Measurements from ENCODE around the gene ZNF341.
"Not testable (repeated sequence)": the region's sequence is repeated elsewhere in the genome, so short reads cannot be mapped to it uniquely, and the experiment has no call there.

Gene ZNF341

DNA sequence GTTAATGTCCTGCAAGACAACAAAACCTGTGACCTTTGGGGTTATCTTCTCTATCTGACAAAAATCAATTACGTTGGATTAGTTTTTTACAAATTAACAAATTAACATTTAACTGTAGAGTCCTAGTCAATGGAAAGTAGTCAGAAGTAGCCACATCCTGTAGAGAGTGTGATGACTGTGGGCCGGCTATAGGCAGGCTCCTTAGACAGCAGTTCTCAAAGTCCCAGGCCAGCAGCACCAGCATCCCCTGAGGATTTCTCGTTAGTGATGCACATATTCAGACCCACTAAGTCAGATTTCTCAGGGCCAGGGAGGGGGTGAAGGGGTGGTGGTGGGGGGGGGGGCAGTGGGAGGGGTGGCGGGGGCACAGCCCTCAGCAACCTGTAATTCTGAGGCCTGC is 37.2 kb downstream of the ZNF341 start:
- no peak for DNase-seq (ENCODE audit: low read depth, low spot score)

DNA sequence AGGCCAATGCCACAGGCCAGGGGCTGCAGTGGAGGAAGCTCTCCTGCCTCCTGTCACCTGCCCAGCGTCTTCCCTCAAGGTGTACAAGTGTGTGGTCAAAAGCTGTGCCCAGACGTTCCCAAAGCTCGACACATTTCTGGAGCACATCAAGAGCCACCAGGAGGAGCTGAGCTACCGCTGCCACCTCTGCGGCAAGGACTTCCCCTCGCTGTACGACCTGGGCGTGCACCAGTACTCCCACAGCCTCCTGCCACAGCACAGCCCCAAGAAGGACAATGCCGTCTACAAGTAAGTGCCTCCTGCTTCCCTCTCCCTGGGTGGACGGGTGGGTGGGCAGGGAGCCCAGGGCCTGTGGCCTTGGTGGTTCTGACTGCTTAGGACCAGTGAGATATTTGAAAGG is 38.2 kb downstream of the ZNF341 start:
- DNase-seq (ENCODE audit: low read depth, low spot score), result no peak

DNA sequence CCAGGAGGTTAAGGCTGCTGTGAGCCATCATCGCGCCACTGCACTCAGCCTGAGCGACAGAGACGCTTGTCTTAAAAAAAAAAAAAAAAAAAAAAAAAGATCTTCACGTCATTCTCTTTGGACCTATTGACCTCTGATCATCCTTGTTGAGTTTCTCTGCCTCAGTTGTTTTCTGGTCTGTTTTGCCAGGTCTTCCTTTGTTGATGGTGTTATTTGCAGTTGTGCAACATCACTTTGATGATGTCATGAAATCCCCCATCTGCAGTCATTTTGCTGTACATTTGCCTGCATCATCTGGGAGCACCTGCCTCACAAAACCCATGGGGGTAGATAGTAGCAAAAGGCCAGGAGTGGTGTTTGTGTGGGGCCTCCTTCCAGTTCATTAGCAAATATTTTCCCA is 40.1 kb downstream of the ZNF341 start:
- DNase-seq (ENCODE audit: low read depth, low spot score), result no peak

DNA sequence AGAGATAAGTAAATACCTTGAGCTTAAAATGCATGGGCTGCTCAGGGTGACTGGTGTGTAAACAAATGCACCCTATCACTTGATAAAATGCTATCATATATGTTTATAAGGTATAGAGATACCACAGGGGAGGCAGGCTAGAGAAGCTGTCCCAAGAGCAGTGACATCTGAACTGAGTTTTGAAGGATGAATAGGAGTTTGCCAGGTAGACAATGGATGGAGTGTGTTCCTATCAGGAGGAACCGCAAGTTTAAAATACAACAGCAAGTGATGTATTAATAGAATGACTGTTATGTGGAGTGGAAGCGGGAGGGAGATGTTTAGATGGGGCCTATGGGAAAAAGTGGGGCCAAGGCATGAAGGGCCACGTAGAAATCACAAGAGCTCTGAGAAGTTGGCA is 40.6 kb downstream of the ZNF341 start:
- no peak for DNase-seq (ENCODE audit: low read depth, low spot score)

DNA sequence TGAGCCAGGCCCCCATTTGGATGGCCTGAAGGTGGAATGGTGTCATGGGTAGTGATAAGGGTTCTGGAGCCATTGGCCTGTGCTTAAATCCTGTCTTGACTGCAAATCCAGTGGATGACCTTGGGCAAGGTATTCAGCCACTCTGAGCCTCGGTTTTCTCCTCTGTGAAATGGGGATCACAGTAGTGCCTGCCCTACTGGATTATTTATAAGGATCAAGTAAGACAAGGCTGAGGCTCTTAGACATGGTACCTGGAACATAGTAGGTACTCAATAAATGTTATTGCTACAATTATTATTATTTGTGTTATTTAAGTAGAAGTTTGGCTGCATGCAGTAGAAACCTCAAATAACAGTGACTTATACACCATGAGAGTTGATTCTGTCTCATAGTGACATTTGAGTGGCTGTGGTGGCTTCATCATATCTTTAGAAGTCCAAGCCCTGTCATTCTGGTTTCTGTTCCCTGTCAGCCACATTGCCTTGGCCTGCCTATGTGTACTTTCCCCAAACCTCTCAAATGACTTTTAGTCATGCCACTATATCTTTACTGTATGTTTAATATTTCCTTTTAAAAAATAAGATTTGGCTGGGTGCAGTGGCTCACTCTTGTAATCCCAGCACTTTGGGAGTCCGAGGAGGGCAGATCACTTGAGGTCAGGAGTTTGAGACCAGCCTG is 41.8 kb downstream of the ZNF341 start:
- no peak for DNase-seq (ENCODE audit: low read depth, low spot score)

DNA sequence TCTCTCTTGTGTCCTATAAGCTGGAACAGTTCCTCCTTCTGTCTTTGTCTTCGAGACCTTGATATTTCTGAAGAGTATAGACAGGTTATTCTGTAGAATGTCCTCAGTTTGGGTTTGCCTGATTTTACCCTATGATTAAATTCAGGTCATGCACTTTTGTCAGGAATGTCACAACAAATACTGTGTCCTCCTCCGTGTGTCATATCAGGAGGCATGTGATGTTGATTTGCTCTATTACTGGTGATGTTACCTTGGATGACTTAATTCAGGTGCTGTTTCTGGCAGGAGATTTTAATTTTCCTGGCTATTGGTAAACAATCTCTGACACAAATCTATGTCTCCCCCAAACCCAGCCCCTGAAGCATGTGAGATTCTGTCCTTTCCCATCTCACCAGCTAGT is 46.0 kb downstream of the ZNF341 start:
- no peak for DNase-seq (ENCODE audit: low read depth, low spot score)

DNA sequence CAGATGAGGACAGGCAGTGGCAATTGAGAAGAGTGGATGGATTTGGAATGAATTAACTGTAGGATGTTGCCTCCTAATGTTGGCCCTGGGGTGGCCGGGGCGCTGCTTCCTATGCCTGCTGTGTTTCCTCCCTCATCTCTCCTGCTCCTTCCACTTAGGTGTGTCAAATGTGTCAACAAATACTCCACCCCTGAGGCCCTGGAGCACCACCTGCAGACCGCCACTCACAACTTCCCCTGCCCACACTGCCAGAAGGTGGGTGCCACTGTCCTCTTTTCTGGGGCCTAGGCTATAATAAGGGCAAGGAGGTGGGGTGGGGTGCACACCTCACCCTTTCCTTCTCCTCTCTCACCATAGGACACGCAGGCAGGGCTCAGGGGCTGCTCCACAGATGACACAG is 49.3 kb downstream of the ZNF341 start:
- no peak for DNase-seq (ENCODE audit: low read depth, low spot score)

DNA sequence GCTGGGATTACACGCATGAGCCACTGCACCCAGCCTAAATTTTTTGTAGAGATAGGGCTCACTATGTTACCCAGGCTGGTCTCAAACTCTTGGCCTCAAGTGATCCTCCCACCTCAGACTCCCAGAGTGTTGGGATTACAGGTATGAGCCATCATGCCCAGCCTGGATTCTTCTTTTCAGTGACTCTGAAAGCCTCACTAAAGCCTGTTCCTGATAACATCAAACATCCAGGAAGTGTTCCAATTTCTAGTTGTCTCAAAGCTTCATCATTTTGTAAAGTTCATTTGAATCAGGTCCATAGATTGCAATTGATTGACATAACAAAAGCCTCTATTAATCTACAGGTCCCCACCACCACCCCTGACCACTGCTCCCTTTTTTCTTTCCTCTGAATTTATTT is 50.1 kb downstream of the ZNF341 start:
- no peak for DNase-seq (ENCODE audit: low read depth, low spot score)

DNA sequence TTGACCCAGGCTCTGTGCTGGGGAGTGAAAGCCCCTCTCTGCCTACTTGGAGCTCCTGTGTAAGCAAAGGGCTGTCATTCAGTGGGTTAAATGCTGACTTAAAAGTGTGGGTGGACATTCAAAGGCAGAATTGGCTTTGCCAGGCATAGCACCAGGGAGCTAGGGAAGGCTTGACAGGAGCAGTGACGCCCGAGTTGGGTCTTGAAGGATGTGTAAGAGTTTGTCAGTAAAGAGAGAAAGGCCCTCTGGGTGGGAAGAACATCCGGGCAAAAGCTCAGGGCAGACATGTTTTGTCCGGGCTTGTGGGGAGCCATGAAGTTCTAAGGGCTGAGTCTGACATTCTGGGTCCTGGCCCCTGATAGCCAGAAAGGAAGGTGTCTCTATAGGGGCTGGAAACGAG is 51.5 kb downstream of the ZNF341 start:
- DNase-seq (ENCODE audit: low read depth, low spot score), result no peak

DNA sequence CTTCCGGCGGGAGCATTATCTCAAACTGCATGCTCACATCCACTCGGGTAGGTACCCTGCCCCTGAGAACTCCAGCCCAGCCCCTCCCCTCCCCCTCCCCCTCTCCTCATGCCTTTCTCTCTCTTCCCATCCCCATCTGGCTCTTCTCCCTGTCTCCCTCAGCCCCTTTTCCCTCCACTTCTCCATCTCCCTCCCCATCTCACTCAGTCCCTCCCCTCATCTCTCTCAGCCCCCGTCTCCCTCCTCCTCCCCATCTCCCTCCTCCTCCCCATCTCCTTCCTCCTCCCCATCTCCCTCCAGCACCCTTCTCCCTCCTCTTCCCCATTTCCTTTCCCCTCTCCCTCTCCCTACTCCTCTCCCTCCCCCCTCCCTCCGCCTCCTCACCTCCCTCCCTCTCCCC is 52.0 kb downstream of the ZNF341 start:
- DNase-seq (ENCODE audit: low read depth, low spot score), result no peak

DNA sequence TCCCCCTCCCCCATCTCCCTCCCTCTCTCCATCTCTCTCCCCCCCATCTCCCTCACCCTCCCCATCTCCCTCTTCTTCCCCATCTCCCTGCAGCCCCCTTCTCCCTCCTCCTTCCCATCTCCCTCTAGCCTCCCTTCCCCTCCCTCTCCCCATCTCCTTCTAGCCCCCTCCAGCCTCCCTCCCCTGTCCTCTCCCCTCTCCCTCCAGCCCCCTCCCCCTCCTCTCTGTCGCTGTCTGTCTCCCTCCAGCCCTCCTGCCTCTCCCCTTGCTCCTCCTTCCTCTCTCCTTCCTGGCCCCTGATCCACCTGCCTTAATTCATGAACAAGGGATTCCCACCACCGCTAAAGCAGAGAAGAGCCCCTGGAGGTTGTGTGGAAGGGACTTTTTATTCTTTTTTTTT is 52.4 kb downstream of the ZNF341 start:
- DNase-seq (ENCODE audit: low read depth, low spot score), result no peak

DNA sequence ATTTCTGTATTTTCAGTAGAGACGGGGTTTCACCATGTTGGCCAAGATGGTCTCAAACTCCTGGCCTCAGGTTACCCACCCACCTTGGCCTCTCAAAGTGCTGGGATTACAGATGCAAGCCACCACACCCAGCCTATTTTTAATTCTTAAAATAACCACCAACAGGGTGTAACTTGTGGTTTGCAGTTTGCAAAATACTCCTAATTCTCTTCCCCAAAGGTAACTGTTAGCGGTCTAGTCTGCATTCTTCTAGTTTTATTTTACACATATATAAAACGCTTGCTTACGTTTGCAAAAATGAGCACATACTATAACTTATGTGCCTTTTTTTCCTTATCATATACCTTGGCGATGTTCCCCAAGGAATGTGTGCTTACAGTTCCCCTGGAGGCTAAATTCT is 53.7 kb downstream of the ZNF341 start:
- DNase-seq (ENCODE audit: low read depth, low spot score), result no peak

DNA sequence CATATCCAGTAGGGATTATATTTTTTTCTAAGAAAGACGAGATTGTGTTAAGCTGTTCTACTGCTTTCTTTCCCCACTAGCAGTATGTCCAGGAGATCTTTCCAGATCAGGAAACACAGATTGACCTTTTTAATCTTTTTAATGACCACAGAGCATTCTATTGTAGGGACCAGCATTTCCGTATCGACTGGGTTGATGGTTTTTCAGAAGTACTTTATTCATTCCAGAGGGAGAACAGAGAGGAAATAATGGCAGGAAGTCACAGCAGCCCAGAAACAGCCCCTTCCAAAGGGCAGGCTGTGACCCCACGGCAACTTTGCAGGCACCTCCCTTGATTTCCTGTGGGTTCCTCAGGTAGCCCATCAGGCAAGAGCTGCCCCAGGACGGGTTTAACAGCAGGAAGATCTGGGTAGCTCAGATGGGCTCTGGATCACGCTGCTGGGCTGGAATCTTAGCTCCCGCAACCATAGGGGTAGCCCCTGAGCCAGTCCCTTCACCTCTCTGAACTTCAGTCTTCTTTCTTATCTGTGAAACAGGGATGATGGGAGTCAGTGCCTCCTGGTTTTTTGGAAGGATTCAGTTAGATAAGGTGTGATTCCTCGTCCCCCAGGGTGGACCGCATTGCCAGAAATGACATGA is 55.6 kb downstream of the ZNF341 start:
- no peak for DNase-seq (ENCODE audit: low read depth, low spot score)

DNA sequence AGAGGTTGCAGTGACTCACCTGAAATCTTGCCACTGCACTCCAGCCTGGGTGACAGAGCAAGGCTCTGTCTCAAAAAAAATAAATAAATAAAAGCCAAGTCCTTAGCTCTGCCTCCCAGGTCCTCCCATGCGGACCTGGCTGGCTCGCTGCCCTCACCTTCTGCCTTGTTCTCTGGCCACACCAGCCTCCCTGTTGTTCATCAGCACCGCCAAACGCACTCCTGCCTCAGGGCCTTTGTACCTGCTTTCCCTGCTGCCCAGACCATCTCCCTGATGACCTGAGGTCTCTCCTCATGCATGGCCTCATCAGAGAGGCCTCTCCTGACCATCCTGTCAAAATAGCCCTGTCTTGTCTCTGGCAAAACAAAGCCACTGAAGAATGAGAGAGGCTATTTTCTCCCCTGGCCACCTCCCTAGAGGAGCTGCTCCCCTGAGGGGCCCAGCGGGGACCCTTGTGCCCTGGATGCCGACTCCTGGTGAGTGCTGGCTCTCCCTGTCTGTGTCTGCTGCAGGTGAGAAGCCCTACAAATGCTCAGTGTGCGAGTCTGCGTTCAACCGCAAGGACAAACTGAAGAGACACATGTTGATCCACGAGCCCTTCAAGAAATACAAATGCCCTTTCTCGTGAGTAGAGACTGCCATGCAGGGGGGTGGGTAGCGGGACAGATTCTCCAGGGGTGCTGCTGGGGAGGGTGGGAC is 56.7 kb downstream of the ZNF341 start:
- no peak for DNase-seq (ENCODE audit: low read depth, low spot score)

DNA sequence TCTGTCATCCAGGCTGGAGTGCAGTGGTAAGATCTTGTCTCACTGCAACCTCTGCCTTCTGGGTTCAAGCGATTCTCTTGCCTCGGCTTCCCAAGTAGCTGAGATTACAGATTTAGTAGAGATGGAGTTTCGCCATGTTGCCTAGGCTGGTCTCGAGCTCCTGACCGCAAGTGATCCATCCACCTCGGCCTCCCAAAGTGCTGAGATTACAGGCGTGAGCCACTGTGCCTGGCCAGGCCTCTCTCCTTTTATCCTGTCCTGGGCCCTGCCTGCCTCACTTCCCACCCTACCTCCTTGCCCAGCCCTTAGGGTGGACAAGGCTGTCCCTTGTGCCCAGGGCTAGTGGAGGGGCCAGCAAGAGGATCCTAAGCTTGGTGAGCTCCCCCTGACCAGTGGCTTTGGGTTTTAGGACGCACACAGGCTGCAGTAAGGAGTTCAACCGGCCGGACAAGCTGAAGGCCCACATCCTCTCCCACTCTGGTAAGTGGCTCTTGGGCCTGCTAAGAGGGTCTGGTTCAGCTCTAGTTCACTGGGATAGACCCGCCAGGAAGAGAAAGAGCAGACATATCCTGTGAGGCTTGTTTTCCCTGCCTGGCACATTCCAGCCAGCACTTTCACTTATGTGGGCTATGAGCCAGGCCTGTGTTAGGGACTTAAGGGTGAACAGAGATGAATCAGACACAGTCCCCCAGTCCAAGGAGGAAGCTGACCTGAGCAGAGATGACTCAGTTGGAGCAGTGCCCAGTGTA is 57.5 kb downstream of the ZNF341 start:
- no peak for DNase-seq (ENCODE audit: low read depth, low spot score)

DNA sequence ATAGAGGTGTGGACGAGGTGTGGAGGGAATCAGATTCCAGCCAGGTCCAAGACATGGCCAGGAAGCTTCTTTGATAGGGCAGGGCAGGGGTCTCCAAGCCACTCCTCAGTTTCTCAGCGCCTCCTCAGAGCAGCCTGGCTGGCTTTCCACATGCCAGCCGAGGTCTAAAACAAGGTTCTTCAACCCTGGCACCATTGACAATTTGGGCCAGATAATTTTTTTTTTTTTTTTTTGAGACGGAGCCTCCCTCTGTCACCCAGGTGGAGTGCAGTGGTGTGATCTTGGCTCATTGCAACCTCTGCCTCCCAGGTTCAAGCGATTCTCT is 58.0 kb downstream of the ZNF341 start:
- no peak for DNase-seq (ENCODE audit: low read depth, low spot score)

DNA sequence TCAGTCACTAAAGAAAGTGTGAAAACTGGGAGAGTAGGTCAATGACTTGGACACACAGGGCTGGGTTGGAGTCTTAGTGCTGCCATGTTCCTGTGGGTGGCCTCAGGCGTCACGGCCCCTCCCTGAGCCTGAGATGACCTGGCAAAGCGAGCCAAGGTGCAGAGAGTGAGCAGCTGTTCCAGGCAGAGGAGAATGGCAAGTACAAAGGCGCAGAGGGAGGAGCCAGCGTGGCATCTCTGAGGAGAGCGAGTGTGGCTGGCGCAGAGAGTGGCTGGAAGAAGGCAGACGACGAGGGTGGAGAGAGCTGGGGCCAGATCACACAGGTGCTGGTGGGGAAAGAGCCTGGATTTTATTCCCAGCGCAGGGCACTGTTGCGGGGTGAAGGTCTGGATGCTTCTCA is 58.8 kb downstream of the ZNF341 start:
- DNase-seq (ENCODE audit: low read depth, low spot score), result no peak

DNA sequence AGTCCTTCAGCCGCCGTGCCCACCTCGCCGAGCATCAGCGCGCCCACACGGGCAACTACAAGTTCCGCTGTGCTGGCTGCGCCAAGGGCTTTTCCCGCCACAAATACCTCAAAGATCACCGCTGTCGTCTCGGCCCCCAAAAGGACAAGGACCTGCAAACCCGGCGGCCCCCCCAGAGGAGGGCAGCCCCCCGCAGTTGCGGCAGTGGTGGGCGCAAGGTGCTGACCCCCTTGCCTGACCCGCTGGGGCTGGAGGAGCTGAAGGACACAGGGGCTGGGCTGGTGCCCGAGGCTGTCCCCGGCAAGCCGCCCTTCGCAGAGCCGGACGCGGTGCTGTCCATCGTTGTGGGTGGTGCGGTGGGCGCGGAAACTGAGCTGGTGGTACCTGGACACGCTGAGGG is 59.2 kb downstream of the ZNF341 start:
- DNase-seq (ENCODE audit: low read depth, low spot score), result no peak

DNA sequence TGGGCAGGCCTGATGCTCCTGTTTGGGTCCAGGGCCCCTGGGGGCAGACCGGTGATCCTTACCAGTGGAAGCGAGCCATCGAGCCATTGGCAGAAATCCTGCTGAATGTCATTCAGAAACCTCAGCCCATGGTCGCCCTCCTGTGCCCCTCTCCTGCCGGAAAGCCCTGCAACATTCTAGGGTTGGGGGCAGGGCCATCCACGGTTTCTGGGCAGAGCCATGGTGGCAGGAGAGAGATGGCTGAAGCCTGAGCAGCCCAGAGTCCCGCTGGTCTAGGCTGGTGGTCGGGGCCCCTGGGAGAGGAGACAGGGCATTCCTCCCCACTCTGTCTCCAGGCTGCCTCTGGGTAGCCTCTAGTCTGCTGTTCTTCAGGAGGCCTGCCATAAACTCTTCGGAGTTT is 59.7 kb downstream of the ZNF341 start:
- DNase-seq (ENCODE audit: low read depth, low spot score), result no peak

DNA sequence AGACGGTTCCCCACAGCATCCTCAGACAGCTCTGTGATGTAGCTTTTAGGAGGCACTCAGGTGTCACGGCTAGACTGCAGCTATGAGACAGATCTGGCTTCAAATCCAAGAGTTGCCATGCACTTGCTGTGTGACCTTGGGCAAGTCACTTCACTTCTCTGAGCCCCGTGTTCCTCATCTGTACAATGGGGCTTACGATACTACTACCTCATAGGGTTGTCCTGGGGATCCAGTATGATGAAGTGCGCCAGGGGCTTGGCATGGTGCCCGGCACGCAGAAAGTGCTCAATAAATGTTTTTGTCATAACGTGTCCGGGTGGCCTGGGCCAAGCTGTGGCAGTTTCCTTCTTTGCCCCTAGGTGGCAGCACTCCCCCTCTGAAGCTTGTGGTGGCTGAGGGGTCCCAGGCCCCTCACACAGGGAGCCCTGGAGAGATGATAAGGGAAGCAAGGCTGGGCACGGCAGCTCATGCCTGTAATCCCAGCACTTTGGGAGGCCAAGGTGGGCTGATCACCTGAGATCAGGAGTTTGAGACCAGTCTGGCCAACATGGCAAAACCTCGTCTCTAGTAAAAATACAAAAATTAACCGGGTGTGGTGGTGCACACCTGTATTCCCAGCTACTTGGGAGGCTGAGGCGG is 60.3 kb downstream of the ZNF341 start:
- DNase-seq (ENCODE audit: low read depth, low spot score), result no peak

DNA sequence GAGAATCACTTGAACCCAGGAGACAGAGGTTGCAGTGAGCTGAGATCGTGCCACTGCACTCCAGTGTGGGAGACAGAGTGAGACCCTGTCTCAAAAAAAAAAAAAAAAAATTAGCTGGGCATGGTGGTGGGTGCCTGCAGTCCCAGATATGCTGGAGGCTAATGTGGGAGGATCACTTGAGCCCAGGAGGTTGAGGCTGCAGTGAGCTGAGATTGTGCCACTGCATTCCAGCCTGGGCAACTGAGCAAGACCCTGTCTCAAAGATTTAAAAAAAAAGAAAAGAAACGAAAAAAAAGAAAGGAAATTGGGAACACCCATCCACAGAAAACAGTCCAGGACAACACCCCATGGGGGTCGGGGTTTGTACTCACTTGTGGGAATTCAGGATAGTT is 60.8 kb downstream of the ZNF341 start:
- not testable (repeated sequence) for DNase-seq (ENCODE audit: low read depth, low spot score)
